ENCODE data around the gene SEMA7A.

SEMA7A gene

GRCh38 chr15:74414603-74415338 is 19.0 kb downstream of the SEMA7A start:
- DNase-seq: no peak

- no peak for DNase-seq
Observed at GRCh38 chr15:74414081-74414580, 19.6 kb downstream of the SEMA7A start.

- DNase-seq: no peak
Observed at GRCh38 chr15:74413350-74414080, 20.2 kb downstream of the SEMA7A start.

- no peak for DNase-seq
Observed at GRCh38 chr15:74412159-74412558, 21.6 kb downstream of the SEMA7A start.

- DNase-seq: no peak
Observed at GRCh38 chr15:74411686-74412085, 22.1 kb downstream of the SEMA7A start.

GRCh38 chr15:74410502-74410901 is 23.3 kb downstream of the SEMA7A start:
- DNase-seq: no peak

- no peak for DNase-seq
Observed at GRCh38 chr15:74409225-74409624, 24.5 kb downstream of the SEMA7A start.

- no peak for DNase-seq
Observed at GRCh38 chr15:74408815-74409214, 24.9 kb downstream of the SEMA7A start.

- no peak for DNase-seq
Observed at GRCh38 chr15:74408385-74408784, 25.4 kb downstream of the SEMA7A start.

GRCh38 chr15:74406992-74407705 is 26.6 kb downstream of the SEMA7A start:
- DNase-seq: no peak

GRCh38 chr15:74406517-74406916 is 27.2 kb downstream of the SEMA7A start:
- DNase-seq: no peak

- no peak for DNase-seq
Observed at GRCh38 chr15:74405823-74406222, 27.9 kb downstream of the SEMA7A start.

- DNase-seq: no peak
Observed at GRCh38 chr15:74403991-74404563, 29.7 kb downstream of the SEMA7A start.

GRCh38 chr15:74403588-74403919 is 30.2 kb downstream of the SEMA7A start:
- DNase-seq: no peak

GRCh38 chr15:74402873-74403587 is 30.7 kb downstream of the SEMA7A start:
- no peak for DNase-seq

GRCh38 chr15:74402337-74402841 is 31.4 kb downstream of the SEMA7A start:
- no peak for DNase-seq

GRCh38 chr15:74400915-74401757 is 32.6 kb downstream of the SEMA7A start:
- DNase-seq: no peak

GRCh38 chr15:74400313-74400860 is 33.4 kb downstream of the SEMA7A start:
- DNase-seq: no peak

GRCh38 chr15:74399511-74400312 is 34.0 kb downstream of the SEMA7A start:
- DNase-seq: no peak

- DNase-seq: no peak
Observed at GRCh38 chr15:74399100-74399499, 34.7 kb downstream of the SEMA7A start.
